Left renal pelvis (tissue), 4 donors: Measurements from ENCODE around the gene FAM151A. TPM values are rescaled to one million over a fixed set of nuclear protein-coding genes. Genes with fewer than 3 reads are reported as not detected.

ENCODE experiments used
- DNase-seq, 4 donors: peaks; one replicate each; pipeline ENCODE4 v3.0.0-alpha.2; 2013; ENCODE audit warnings: low read depth in 4 of 4, low spot score in 3 of 4
- polyA plus RNA-seq, 4 donors: library from polyadenylated mRNA; unstranded; fragments of 120-200 nt; gene quantifications; one replicate each; pipeline ENCODE4 v1.2.1, GENCODE V29; 2013; ENCODE audit not compliant: insufficient read length in 4 of 4

The FAM151A gene
- 10 to 100 TPM in 3 of 4 donors, under 1 TPM in 1; 0.91 to 35.5 (median 21.3) TPM for polyA plus RNA-seq

DNA sequence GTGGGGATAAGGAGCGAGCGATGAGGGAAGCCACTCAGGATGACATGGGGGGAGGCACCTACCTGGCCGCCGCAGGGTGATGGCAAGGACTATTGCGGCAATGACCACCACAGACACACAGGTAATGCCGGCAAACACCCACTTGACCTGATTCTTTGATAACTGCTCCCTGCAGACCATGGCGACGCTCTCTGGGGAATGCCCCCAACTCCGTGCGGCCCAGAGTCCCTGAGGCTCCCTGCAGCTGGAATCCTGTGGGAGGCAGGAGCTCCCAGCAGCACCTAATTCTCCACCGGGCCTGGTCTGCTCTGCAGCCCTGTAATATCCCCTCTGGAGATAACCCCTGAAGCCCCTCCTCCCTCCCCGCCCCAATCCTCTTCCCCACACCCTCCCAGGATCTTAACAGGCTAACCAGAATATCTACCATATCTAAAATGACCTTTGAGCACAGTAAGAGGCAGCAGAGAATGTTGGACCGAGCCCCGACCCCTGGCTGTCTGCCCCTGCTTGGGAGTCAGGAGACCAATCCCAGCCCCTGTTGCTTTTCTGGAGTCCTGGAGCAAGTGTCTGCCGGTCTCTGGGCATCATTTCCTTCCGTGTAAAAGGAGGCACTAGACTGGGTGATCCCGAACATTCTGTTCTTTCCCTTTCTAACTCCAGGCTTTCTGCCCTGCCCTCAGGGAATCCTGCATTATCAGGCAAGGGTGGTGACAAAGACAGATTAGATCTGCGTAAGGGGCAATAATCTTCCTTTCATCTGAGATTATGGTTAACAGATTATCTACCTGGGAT, at the start of gene FAM151A:
Gene FAM151A, minus strand, starts transcription at position 310 of the 792 bp plus-strand sequence. Its CDS starts 130 bp downstream, at position 180.
- DNase-seq, result no peak

- no peak for DNase-seq
Observed at GRCh38 chr1:54671985-54672608, 48.8 kb upstream of the FAM151A start.

DNA sequence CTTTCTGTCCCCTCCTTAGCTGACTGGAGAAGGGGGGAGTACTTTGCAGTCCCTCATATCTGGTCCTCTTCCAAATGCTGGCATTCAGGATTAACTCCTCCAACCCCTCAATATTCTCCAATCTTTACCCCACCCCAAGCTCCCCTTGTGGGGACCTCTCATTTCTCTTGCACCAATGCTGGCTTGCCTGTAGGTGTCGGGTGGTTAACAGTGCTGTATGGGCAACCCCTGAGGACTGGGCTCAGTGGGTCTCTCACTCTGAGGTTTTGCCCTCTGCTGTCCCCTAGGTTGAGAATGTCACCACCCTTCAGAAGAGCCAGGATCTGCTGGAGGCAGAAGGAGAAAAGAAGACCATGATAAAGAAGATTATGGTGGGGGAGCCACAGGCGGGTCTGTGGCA, 45.2 kb upstream of the FAM151A start:
- DNase-seq, result no peak

DNA sequence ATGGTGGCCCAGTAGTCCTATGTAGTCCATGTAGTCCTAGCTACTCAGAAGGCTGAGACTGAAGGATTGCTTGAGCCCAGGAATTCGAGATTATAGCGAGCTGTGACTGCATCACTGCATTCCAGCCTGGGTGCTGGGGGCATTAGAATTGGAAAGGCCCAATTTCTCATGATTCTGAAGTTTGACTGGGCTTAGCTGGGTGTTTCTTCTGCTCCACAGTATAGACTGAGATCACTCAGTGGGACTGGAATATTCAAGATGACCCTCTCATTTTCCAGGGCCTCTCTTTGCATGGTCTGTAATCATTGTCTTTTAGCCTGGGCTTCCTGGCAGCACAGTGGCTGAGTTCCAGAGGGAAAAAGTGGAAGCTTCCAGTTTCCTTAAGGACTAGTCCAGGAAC, 44.5 kb upstream of the FAM151A start:
- DNase-seq, result no peak

- no peak for DNase-seq
Observed at GRCh38 chr1:54666333-54666732, 43.0 kb upstream of the FAM151A start.

GRCh38 chr1:54665852-54666251, 42.5 kb upstream of the FAM151A start:
- no peak for DNase-seq

- DNase-seq, result no peak
Observed at GRCh38 chr1:54664364-54664763, 41.0 kb upstream of the FAM151A start.

GRCh38 chr1:54663725-54664124, 40.4 kb upstream of the FAM151A start:
- DNase-seq, result no peak

DNA sequence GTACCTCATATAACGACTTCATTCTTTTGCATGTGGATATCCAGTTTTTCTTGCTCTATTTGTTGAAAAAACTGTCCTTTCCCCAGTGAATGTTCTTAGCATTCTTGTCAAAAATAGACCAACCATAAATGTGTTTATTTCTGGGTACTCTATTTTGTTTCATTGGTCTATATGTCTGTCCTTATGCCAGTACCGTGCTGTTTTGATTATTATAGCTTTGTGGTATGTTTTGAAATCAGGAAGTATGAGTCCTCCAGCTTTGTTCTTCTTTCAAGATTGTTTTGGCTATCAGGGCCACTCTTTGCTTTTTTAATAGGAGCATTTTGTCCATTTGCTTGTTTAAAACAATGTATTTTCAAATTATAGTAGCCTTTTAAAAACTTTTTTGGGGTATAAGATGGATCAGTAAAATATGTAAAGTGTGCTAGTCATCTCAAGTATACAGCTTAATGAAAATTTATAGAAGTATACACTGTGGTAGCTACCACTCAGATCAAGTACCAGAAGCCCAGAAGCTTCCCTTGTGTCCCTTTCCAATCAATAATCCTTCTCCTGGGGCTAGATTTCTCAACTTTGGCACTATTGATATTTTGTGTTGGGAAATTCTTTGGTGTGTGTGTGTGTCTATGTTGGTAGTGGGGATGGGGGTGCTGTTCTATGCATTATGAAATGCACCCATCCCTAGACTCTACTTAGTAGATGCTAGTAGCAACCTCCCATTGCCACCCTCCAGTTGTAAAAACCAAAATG, 35.0 kb upstream of the FAM151A start:
- no peak for DNase-seq

DNA sequence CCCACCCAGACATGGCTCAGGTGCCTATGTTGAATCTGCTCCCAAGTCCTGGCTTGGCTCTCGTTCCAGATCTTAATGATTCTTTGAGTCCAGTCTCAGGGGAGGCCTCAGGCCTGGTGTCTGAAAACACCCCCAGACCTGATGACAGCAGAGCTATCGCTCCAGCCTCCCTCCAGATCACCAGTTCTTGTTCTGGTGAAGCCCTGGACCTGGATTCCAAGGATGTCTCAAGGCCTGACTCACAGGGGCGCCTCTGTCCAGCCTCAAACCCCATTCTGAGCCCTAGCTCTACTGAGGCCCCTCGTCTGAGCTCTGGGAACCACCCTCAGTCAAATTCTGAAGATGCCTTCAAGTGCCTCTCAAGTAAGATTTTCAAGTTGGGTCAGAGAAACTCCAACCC, 29.7 kb upstream of the FAM151A start:
- DNase-seq, result no peak

DNA sequence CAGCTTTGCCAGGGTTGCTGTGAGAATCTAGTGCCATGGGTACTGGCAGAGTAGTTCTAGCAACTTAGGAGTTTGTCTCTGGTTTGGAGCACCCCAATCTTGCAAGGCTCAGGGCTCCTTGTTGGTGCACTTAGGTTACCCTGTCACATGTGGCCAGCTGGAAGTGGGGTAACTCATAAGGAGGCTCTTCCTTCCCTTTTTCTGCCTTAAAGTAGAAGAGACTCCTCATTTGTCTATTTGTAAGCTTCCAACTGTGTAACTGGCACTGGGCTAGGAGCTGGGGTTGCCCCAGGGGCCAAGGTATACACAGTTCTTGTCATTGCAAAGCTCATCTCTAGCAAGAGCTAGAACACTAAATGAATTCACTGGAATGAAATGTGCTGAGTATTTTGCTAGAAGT, 28.8 kb upstream of the FAM151A start:
- no peak for DNase-seq

GRCh38 chr1:54651608-54652007, 28.3 kb upstream of the FAM151A start:
- no peak for DNase-seq

- no peak for DNase-seq
Observed at GRCh38 chr1:54650417-54650816, 27.1 kb upstream of the FAM151A start.

GRCh38 chr1:54649921-54650320, 26.6 kb upstream of the FAM151A start:
- no peak for DNase-seq

DNA sequence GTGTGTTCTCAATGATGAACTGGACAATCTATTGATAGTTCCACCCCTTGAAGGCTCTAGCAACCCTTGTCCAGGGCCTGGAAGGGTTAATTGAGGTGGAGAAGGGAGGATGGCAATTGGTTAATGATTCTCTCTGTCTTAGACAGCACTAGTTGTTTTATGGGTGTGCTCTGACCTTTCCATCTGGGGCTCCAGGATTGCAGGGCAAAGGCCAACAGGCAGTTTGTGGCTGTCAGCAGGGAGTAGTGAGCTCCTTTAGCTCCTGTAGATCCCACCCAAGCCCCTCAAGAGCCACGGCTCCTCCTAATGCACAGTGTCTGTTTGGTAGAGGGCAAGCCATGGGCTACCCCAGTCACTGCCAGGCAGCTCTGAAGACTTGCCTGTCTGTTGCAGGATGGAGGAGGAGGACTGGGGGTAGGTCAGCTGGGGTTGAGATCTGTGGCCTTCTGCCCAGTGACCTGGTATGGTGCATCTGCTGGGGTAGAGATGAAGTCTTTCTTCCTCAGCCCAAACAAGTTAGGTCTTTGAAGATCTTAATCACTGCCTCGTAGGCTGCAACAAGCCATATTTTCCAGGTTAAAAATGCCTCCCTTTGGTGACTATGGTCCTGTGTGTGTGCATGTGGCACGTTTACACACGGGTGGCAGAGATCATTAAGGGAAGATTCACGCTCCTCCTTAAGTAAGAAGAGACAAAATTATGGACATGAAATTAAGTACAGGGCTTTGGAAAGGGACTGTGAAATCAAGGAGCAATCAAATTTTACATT, 26.0 kb upstream of the FAM151A start:
- peak in 2 of 4 donors; percentile 14 to 31 for DNase-seq

DNA sequence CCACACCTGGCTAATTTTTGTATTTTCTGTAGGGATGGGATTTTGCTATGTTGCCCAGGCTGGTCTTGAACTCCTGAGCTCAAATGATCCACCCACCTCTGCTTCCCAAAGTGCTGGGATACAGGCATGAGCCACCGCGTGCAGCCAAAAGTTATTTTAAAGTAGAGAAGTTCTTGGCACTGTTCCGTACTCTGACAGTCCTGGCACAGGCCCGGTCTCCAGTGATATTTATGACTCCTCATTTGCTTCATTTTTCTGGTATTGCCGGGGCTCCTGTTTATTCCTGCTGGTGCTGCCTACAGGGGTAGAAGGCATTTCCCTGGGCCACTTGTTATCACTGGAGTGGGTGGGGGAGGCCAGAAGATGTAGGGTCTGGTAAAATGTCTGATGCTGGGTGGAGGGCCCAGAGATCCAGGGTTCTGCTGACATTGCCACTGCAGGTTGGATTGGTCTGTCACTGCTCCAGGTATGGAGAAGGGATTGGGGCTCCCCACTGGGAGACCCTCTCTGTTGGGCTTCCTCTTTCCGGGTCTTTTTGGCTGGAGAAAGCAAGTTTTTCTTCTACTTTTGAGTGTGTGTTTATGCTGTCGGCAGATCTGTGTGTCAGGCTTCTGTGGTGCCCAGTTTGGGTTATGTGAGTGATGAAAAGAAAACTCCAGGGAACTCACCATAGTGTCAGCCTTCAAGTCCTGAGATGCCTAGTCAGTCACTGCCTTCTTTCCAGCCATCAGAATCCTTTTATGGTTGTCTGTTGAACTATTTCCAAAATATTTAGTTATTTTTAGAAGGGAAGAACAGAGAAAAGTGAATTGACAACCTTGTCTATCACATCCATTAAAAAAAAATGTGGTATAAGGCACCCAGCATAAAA, 22.7 kb upstream of the FAM151A start:
- DNase-seq, result no peak

DNA sequence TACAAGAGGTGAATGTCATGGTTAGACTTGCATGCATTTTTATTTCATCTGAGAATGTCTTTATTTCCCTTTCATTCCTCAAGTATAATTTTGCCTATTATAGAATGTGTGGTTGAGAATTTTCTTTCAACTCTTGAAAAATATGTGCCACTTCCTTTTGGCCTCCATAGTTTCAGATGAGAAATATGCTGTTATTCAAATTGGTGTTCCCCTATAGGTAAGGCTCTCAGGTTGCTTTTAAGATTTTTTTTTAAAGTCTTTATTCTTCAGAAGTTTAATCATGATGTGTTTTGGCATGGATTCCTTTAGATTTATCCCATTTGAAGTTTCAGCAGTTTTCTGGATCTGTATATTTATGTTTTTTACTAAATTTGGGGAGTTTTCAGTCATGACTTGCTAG, 20.4 kb upstream of the FAM151A start:
- DNase-seq, result no peak

DNA sequence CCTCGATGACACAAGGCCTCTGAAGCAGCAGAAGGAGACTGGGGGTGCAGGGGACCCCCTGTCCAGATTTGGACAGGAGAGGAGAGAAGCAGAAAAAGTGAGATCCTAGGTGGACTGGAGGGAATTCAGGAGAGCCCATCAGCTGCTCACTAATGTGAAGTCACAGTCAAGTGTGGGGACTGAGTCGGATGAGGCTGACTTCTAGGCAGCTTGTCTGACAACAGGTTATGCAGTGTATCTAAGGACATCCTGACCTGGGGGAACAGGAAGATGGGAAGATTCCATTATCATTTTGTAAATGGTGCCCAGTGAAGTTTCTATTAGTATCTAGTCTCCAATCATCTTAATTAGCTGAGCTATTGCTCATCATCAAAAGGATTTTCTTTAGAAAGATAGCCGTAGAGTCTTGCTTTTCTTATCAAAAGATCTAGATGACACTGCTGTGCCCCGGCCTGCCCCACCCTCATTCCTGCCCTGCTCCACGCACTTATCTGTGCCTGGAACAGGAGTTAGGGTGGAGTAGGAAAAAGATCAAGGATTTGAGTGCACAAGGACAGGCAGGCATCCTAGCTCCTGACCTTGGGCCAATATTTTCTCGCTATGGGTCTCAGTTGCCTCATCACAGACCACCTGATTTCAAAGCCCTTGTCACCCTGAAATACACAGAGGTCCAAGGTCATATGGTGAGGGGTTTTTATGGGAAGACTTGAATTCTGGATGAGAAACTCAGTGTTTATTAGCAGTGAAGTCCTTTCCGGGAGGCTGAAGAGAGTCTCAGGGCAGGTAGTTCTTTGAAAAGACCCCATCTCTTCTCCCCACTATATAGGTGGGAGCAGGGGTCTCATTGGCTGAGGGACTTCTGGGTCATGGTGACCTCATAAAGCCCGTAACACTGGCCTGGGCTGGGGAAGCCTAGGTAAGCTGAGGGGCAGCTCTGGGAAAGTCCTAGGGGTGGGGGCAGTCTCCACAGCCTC, 17.8 kb upstream of the FAM151A start, which contains the start of gene MROH7:
Gene MROH7, plus strand, starts transcription at position 924 of the 974 bp plus-strand sequence. CDS start 11,141 bp downstream, outside the sequence.
- no peak for DNase-seq
